HCT116 (cell line): ENCODE data around the gene TET2. TPM values are rescaled to one million over a fixed set of nuclear protein-coding genes. Genes with fewer than 3 reads are reported as not detected.

Source experiments
- ATAC-seq: fragments of 200-7000 bp; cut with Tn5 transposase; 2 replicates; pipeline ENCODE4 v1.9.1; 2020; ENCODE audit warnings: mild to moderate bottlenecking, moderate library complexity
- BruUV-seq: library from RNA; stranded (reverse); fragments of 400-500 nt; replicated peaks from 2 replicates; lab custom pipeline; 2021; lab: Mats Ljungman, UMichigan
- CTCF ChIA-PET: fragments of 300-600 bp; sonication (Branson Sonifier 250); formaldehyde crosslinking; loops from one replicate; lab custom pipeline; 2021; ENCODE audit warnings: antibody characterized with exemption; lab: Charles Lee
- POLR2A ChIA-PET: fragments of 300-600, 350-600 bp; sonication (Branson Sonifier 250); formaldehyde crosslinking; loops from one replicate; lab custom pipeline; 2021; ENCODE audit warnings: antibody characterized with exemption; lab: Charles Lee
- RAD21 ChIA-PET, 2 experiments: fragments of 300-600 bp; sonication (Branson Sonifier 250); formaldehyde crosslinking; loops; one replicate each; lab custom pipeline; 2023; ENCODE audit warnings: low total read pairs in 2 of 2; ENCODE audit not compliant: uncharacterized antibody in 2 of 2, unreplicated experiment in 2 of 2, low non-redundant PET in 1 of 2; lab: Charles Lee
- DNase-seq: peaks from one replicate; pipeline ENCODE4 v3.0.0-alpha.2; 2010; ENCODE audit warnings: low read depth, low spot score
- H2AFZ ChIP-seq: fragments of 200-600 bp; shearing (Covaris generic), sonication (generic); 2 replicates; pipeline ENCODE4 v1.6.1; 2017; ENCODE audit warnings: low read depth, mixed run types, mixed read lengths, antibody characterized with exemption, low read length; ENCODE audit not compliant: poor library complexity, severe bottlenecking
- H3K27ac ChIP-seq: 2 replicates; pipeline ENCODE4 v1.5.1; 2012; ENCODE audit warnings: low read depth, low read length
- H3K27me3 ChIP-seq: fragments of 200-600 bp; sonication (generic); 2 replicates; pipeline ENCODE4 v1.6.1; 2016; ENCODE audit warnings: mixed run types, low read length, mixed read lengths; ENCODE audit not compliant: insufficient read depth
- H3K36me3 ChIP-seq, 2 experiments: fragments of 200-500 bp in 1 of 2; fragments of 200-600 bp in 1 of 2; sonication (Bioruptor generic) in 1 of 2; sonication (generic) in 1 of 2; 2 replicates each; pipeline versions ENCODE4 v1.5.1 to v1.6.1; 2014 to 2016; ENCODE audit warnings: low read length in 2 of 2, inconsistent platforms in 1 of 2, mixed read lengths in 1 of 2, mixed run types in 1 of 2; ENCODE audit not compliant: insufficient read depth in 2 of 2, control insufficient read depth in 1 of 2
- H3K4me1 ChIP-seq, 2 experiments: fragments of 200-600 bp in 1 of 2; sonication (generic) in 1 of 2; 2 replicates each; pipeline versions ENCODE4 v1.5.1 to v1.6.1; 2012 to 2017; ENCODE audit warnings: low read length in 2 of 2, inconsistent platforms in 1 of 2, mild to moderate bottlenecking in 1 of 2, mixed read lengths in 1 of 2, mixed run types in 1 of 2, moderate library complexity in 1 of 2; ENCODE audit not compliant: insufficient read depth in 2 of 2, control insufficient read depth in 1 of 2
- H3K4me2 ChIP-seq: fragments of 200-600 bp; sonication (generic); 2 replicates; pipeline ENCODE4 v1.6.1; 2017; ENCODE audit warnings: mixed run types, low read length, mixed read lengths
- H3K4me3 ChIP-seq, 2 experiments: fragments of 200-600 bp in 1 of 2; sonication (generic) in 1 of 2; replicated peaks in 1 of 2; 2 replicates each; pipeline ENCODE4 v1.5.1; 2011 to 2016; ENCODE audit warnings: low read length in 2 of 2, control low read depth in 1 of 2, low read depth in 1 of 2, mild to moderate bottlenecking in 1 of 2, mixed read lengths in 1 of 2, mixed run types in 1 of 2
- H3K79me2 ChIP-seq: fragments of 200-600 bp; sonication (generic); 2 replicates; pipeline ENCODE4 v1.6.1; 2017; ENCODE audit warnings: mild to moderate bottlenecking, mixed run types, low read length, moderate library complexity, mixed read lengths; ENCODE audit not compliant: insufficient read depth
- H3K9ac ChIP-seq: fragments of 200-600 bp; sonication (generic); 2 replicates; pipeline ENCODE4 v1.6.1; 2016; ENCODE audit warnings: low read length, mixed read lengths
- H3K9me2 ChIP-seq: fragments of 200-600 bp; sonication (generic), shearing (Covaris generic); 2 replicates; pipeline ENCODE4 v1.6.1; 2017; ENCODE audit warnings: mixed run types, mild to moderate bottlenecking, moderate library complexity; ENCODE audit not compliant: insufficient read depth
- H3K9me3 ChIP-seq, 2 experiments: fragments of 200-500 bp in 1 of 2; fragments of 200-600 bp in 1 of 2; sonication (Bioruptor generic) in 1 of 2; sonication (generic) in 1 of 2; 2 replicates each; pipeline ENCODE4 v1.6.1; 2014 to 2017; ENCODE audit warnings: low read length in 2 of 2, mixed read lengths in 2 of 2, inconsistent platforms in 1 of 2, low read depth in 1 of 2, mild to moderate bottlenecking in 1 of 2, mixed run types in 1 of 2, moderate library complexity in 1 of 2; ENCODE audit not compliant: control insufficient read depth in 1 of 2, insufficient read depth in 1 of 2
- H4K20me1 ChIP-seq: fragments of 200-600 bp; sonication (generic), shearing (Covaris generic); 2 replicates; pipeline ENCODE4 v1.6.1; 2017; ENCODE audit warnings: mixed run types, mild to moderate bottlenecking, moderate library complexity; ENCODE audit not compliant: insufficient read depth
- CBX3 ChIP-seq: IDR thresholded peaks from 2 replicates; pipeline ENCODE4 v1.6.1; 2012; ENCODE audit warnings: low read depth
- ELF1 ChIP-seq: IDR thresholded peaks from 2 replicates; pipeline ENCODE4 v1.6.1; 2012; ENCODE audit warnings: low read depth, borderline replicate concordance
- RAD21 ChIP-seq: IDR thresholded peaks from 2 replicates; pipeline ENCODE4 v1.6.1; 2012; ENCODE audit warnings: low read depth, mild to moderate bottlenecking
- SP1 ChIP-seq: IDR thresholded peaks from 2 replicates; pipeline ENCODE4 v1.6.1; 2012; ENCODE audit warnings: low read depth
- ZBTB33 ChIP-seq: IDR thresholded peaks from 2 replicates; pipeline ENCODE4 v1.6.1; 2011; ENCODE audit warnings: mild to moderate bottlenecking, low read length, moderate library complexity; ENCODE audit not compliant: insufficient replicate concordance; ENCODE audit errors: extremely low read depth
- intact Hi-C: fragments of 100-400 bp; cut with micrococcal nuclease; formaldehyde crosslinking; loops from 2 replicates; pipeline ENCODE4 v1.10.0; 2022
- total RNA-seq: library from RNA; stranded (reverse); gene quantifications from one replicate; pipeline ENCODE4 v1.2.1, GENCODE V29; 2021; ENCODE audit not compliant: unreplicated experiment
- TF ChIP-seq, protein P1 (sequence below), 3 experiments: fragments of 200-600 bp in 1 of 3; sonication (generic) in 1 of 3; IDR thresholded peaks in 2 of 3; conservative IDR thresholded peaks in 1 of 3; 2 replicates each; pipeline ENCODE4 v1.5.1; 2012 to 2017; ENCODE audit warnings: low read depth in 2 of 3, low read length in 2 of 3, antibody characterized with exemption in 1 of 3, borderline replicate concordance in 1 of 3, control low read depth in 1 of 3, mild to moderate bottlenecking in 1 of 3, mixed read lengths in 1 of 3, mixed run types in 1 of 3, moderate library complexity in 1 of 3; ENCODE audit not compliant: insufficient read depth in 1 of 3

The TET2 gene
- total RNA-seq, 1 experiment from 2014 or later: 9.7 TPM

GRCh38 chr4:105196523-105197145, 50.0 kb downstream of the TET2 start:
- Histone ChIP-seq H3K9me3 (no peaks in the 10 kb centered on the region), H3K79me2 (no peaks in the 10 kb centered on the region), H3K4me2 (no peak overlapping the region), H3K4me1 (peaks cover 0 to 2% of the 10 kb centered on the region in 2 experiments; a peak in 1 of 4 replicates), H3K27ac (no peak overlapping the region), H3K27me3 (no peaks in the 10 kb centered on the region), H3K4me3 (no peak overlapping the region), H3K36me3 (no peaks in the 10 kb centered on the region), H4K20me1 (no peaks in the 10 kb centered on the region), H3K9ac (no peak overlapping the region), H2AFZ (no peak overlapping the region), H3K9me2 (no peaks in the 10 kb centered on the region)
- DNase-seq: peak; percentile 6
- no TSS peak for BruUV-seq
- ChIA-PET CTCF (no interaction called here), RAD21 (no interaction called here), POLR2A (no interaction called here)
- peak; percentile 64 for ATAC-seq
- TF ChIP-seq ZBTB33 (no peak), SP1 (no peak), CBX3 (no peak), RAD21 (no peak), ELF1 (no peak)
- TF ChIP-seq, protein P1, sequence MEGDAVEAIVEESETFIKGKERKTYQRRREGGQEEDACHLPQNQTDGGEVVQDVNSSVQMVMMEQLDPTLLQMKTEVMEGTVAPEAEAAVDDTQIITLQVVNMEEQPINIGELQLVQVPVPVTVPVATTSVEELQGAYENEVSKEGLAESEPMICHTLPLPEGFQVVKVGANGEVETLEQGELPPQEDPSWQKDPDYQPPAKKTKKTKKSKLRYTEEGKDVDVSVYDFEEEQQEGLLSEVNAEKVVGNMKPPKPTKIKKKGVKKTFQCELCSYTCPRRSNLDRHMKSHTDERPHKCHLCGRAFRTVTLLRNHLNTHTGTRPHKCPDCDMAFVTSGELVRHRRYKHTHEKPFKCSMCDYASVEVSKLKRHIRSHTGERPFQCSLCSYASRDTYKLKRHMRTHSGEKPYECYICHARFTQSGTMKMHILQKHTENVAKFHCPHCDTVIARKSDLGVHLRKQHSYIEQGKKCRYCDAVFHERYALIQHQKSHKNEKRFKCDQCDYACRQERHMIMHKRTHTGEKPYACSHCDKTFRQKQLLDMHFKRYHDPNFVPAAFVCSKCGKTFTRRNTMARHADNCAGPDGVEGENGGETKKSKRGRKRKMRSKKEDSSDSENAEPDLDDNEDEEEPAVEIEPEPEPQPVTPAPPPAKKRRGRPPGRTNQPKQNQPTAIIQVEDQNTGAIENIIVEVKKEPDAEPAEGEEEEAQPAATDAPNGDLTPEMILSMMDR (IDR thresholded peaks at IDR 0.05 in 2 of 3, conservative IDR thresholded peaks at IDR 0.05 in 1 of 3; ENCODE audit: borderline replicate concordance in 1 of 3, insufficient read depth in 1 of 3, low read depth in 2 of 3, low read length in 2 of 3): peak in 2 of 3 experiments; percentile 30 to 41; a peak in 2 of 6 replicates
- intact Hi-C loops: no loop called here
